Epithelial cell of proximal tubule (primary cell): ENCODE data around the gene LDB2. TPM values are rescaled to one million over a fixed set of nuclear protein-coding genes. Genes with fewer than 3 reads are reported as not detected.

Source experiments
- DNase-seq: peaks from one replicate; pipeline ENCODE4 v3.0.0-alpha.2; 2011; ENCODE audit warnings: low read depth
- H3K4me3 ChIP-seq: 2 replicates; pipeline ENCODE4 v1.5.1; 2011; ENCODE audit warnings: low read depth, mild to moderate bottlenecking, low read length
- CTCF ChIP-seq: conservative IDR thresholded peaks from 2 replicates; pipeline ENCODE4 v1.5.1; 2012; ENCODE audit warnings: low read depth, mild to moderate bottlenecking, low read length
- total RNA-seq: library from RNA; depleted of rRNA; stranded (reverse); fragments of >200 nt; gene quantifications from 2 replicates; pipeline ENCODE4 v1.2.3, GENCODE V29; 2015

Gene LDB2
- total RNA-seq, 1 donor from 2014 or later = 0.75 TPM

GRCh38 chr4:16694884-16695276 lies 203.6 kb downstream of the LDB2 start:
- H3K4me3 ChIP-seq = no peak overlapping the region
- no peak for TF ChIP-seq CTCF
- no peak for DNase-seq

GRCh38 chr4:16694173-16694883 lies 204.1 kb downstream of the LDB2 start:
- no peak for DNase-seq
- no peak overlapping the region for H3K4me3 ChIP-seq
- no peak for TF ChIP-seq CTCF

- no peak for DNase-seq
Observed at GRCh38 chr4:16693641-16694040, 204.8 kb downstream of the LDB2 start.

GRCh38 chr4:16692961-16693506 lies 205.4 kb downstream of the LDB2 start:
- no peak for TF ChIP-seq CTCF
- H3K4me3 ChIP-seq = no peak overlapping the region
- DNase-seq = no peak

More at GRCh38 chr4:16693641-16694040, 204.8 kb downstream of the LDB2 start:
- no peak for TF ChIP-seq CTCF
- H3K4me3 ChIP-seq = no peak overlapping the region

- TF ChIP-seq CTCF = no peak
- no peak for DNase-seq
Observed at GRCh38 chr4:16692524-16692923, 205.9 kb downstream of the LDB2 start.

GRCh38 chr4:16692046-16692445 lies 206.4 kb downstream of the LDB2 start:
- H3K4me3 ChIP-seq = no peak overlapping the region
- no peak for TF ChIP-seq CTCF
- no peak for DNase-seq

More at GRCh38 chr4:16692524-16692923, 205.9 kb downstream of the LDB2 start:
- no peak overlapping the region for H3K4me3 ChIP-seq

- no peak for TF ChIP-seq CTCF
- H3K4me3 ChIP-seq = no peak overlapping the region
- no peak for DNase-seq
Observed at GRCh38 chr4:16691450-16691849, 207.0 kb downstream of the LDB2 start.
